Fibroblast of skin of left quadriceps (primary cell): ENCODE measurements around the gene CDK5RAP2.

Experiments
- DNase-seq, 2 experiments: peaks; one replicate each; pipeline ENCODE4 v3.0.0-alpha.2; 2013; ENCODE audit warnings: low read depth in 2 of 2

Gene CDK5RAP2

GRCh38 chr9:120438836-120439546 is 141.0 kb downstream of the CDK5RAP2 start:
- no peak for DNase-seq

- no peak for DNase-seq
These were observed 141.9 kb downstream of the CDK5RAP2 start for GRCh38 chr9:120438111-120438510.

- DNase-seq: no peak
These were observed 142.9 kb downstream of the CDK5RAP2 start for GRCh38 chr9:120436983-120437475.

GRCh38 chr9:120436446-120436845 is 143.5 kb downstream of the CDK5RAP2 start:
- DNase-seq: no peak

GRCh38 chr9:120435091-120435490 is 144.9 kb downstream of the CDK5RAP2 start:
- no peak for DNase-seq

GRCh38 chr9:120434532-120434931 is 145.4 kb downstream of the CDK5RAP2 start:
- peak in 1 of 2 experiments; percentile 29 for DNase-seq

GRCh38 chr9:120433701-120434100 is 146.3 kb downstream of the CDK5RAP2 start:
- DNase-seq: no peak

GRCh38 chr9:120432600-120432999 is 147.4 kb downstream of the CDK5RAP2 start:
- DNase-seq: no peak

- no peak for DNase-seq
These were observed 148.7 kb downstream of the CDK5RAP2 start for GRCh38 chr9:120431268-120431667.

GRCh38 chr9:120424248-120424647 is 155.7 kb downstream of the CDK5RAP2 start:
- DNase-seq: no peak

- no peak for DNase-seq
These were observed 156.2 kb downstream of the CDK5RAP2 start for GRCh38 chr9:120423812-120424211.

- DNase-seq: no peak
These were observed 158.0 kb downstream of the CDK5RAP2 start for GRCh38 chr9:120421977-120422376.

GRCh38 chr9:120418315-120418714 is 161.7 kb downstream of the CDK5RAP2 start:
- no peak for DNase-seq

GRCh38 chr9:120416781-120417427 is 163.1 kb downstream of the CDK5RAP2 start:
- DNase-seq: no peak

- DNase-seq: no peak
These were observed 166.6 kb downstream of the CDK5RAP2 start for GRCh38 chr9:120413121-120414048.

- DNase-seq: peak; percentile 48 to 55
These were observed 167.5 kb downstream of the CDK5RAP2 start for GRCh38 chr9:120412425-120412951.

GRCh38 chr9:120411862-120412424 is 168.0 kb downstream of the CDK5RAP2 start:
- no peak for DNase-seq

- no peak for DNase-seq
These were observed 169.0 kb downstream of the CDK5RAP2 start for GRCh38 chr9:120410925-120411501.

GRCh38 chr9:120408680-120409258 is 171.2 kb downstream of the CDK5RAP2 start:
- no peak for DNase-seq

- DNase-seq: no peak
These were observed 174.1 kb downstream of the CDK5RAP2 start for GRCh38 chr9:120405860-120406259.

GRCh38 chr9:120405134-120405533 is 174.8 kb downstream of the CDK5RAP2 start:
- no peak for DNase-seq
